OCI-LY1 (cell line): ENCODE data around the gene RNF157.

Experiments
- H2AFZ ChIP-seq: fragments of 200-600 bp; sonication (generic), shearing (Covaris generic); 2 replicates; pipeline ENCODE4 v1.6.0; 2014; ENCODE audit warnings: antibody characterized with exemption, mild to moderate bottlenecking, low read length
- H3F3A ChIP-seq: fragments of 200-600 bp; sonication (generic), shearing (Covaris generic); 2 replicates; pipeline ENCODE4 v1.6.0; 2014; ENCODE audit warnings: mild to moderate bottlenecking, antibody characterized with exemption, low read length, moderate library complexity; ENCODE audit not compliant: insufficient read depth
- H3K27ac ChIP-seq: fragments of 200-600 bp; sonication (generic); 2 replicates; pipeline ENCODE4 v1.5.1; 2014; ENCODE audit warnings: low read length, mixed run types, mild to moderate bottlenecking, low read depth; ENCODE audit not compliant: poor library complexity, severe bottlenecking
- H3K27me3 ChIP-seq: fragments of 200-600 bp; sonication (generic); 2 replicates; pipeline ENCODE4 v1.6.0; 2014; ENCODE audit warnings: antibody characterized with exemption, mild to moderate bottlenecking, low read length, moderate library complexity; ENCODE audit not compliant: insufficient read depth
- H3K36me3 ChIP-seq: fragments of 200-600 bp; sonication (generic); 2 replicates; pipeline ENCODE4 v1.6.1; 2014; ENCODE audit warnings: mild to moderate bottlenecking, antibody characterized with exemption, low read length, moderate library complexity, mixed read lengths; ENCODE audit not compliant: insufficient read depth
- H3K4me1 ChIP-seq: fragments of 200-600 bp; sonication (generic); 2 replicates; pipeline ENCODE4 v1.5.1; 2014; ENCODE audit warnings: mild to moderate bottlenecking, low read length, moderate library complexity; ENCODE audit not compliant: insufficient read depth, severe bottlenecking
- H3K4me2 ChIP-seq: fragments of 200-600 bp; sonication (generic), shearing (Covaris generic); 2 replicates; pipeline ENCODE4 v1.6.1; 2014; ENCODE audit warnings: low read length
- H3K4me3 ChIP-seq: fragments of 200-600 bp; sonication (generic); 2 replicates; pipeline ENCODE4 v1.5.1; 2014; ENCODE audit warnings: low read length, low read depth, mild to moderate bottlenecking, mixed read lengths; ENCODE audit not compliant: poor library complexity, severe bottlenecking
- H3K79me2 ChIP-seq: fragments of 200-600 bp; shearing (Covaris generic); 2 replicates; pipeline ENCODE4 v1.6.1; 2016; ENCODE audit warnings: mixed run types, low read length, mixed read lengths; ENCODE audit not compliant: insufficient read depth
- H3K9ac ChIP-seq: fragments of 200-600 bp; sonication (generic), shearing (Covaris generic); 2 replicates; pipeline ENCODE4 v1.6.1; 2014; ENCODE audit warnings: mild to moderate bottlenecking, low read length, mixed read lengths
- H3K9me2 ChIP-seq: fragments of 200-600 bp; sonication (generic), shearing (Covaris generic); 2 replicates; pipeline ENCODE4 v1.6.1; 2014; ENCODE audit warnings: low read depth, mild to moderate bottlenecking, low read length, mixed read lengths
- H3K9me3 ChIP-seq: fragments of 200-600 bp; shearing (Covaris generic); 2 replicates; pipeline ENCODE4 v1.6.1; 2014; ENCODE audit warnings: low read length, mixed read lengths
- H4K20me1 ChIP-seq: fragments of 200-600 bp; sonication (generic), shearing (Covaris generic); 2 replicates; pipeline ENCODE4 v1.6.0; 2016; ENCODE audit warnings: mild to moderate bottlenecking, low read length; ENCODE audit not compliant: insufficient read depth
- EZH2 ChIP-seq: fragments of 200-600 bp; sonication (generic), shearing (Covaris generic); IDR thresholded peaks from 2 replicates; pipeline ENCODE4 v1.8.0; 2017; ENCODE audit warnings: borderline replicate concordance, mixed run types, mild to moderate bottlenecking, antibody characterized with exemption, low read length, moderate library complexity, mixed read lengths
- TF ChIP-seq, protein P1 (sequence below): fragments of 200-600 bp; sonication (generic), shearing (Covaris generic); IDR thresholded peaks from 2 replicates; pipeline ENCODE4 v1.5.1; 2017; ENCODE audit warnings: mild to moderate bottlenecking, antibody characterized with exemption, low read length, moderate library complexity, mixed read lengths

The RNF157 gene

DNA sequence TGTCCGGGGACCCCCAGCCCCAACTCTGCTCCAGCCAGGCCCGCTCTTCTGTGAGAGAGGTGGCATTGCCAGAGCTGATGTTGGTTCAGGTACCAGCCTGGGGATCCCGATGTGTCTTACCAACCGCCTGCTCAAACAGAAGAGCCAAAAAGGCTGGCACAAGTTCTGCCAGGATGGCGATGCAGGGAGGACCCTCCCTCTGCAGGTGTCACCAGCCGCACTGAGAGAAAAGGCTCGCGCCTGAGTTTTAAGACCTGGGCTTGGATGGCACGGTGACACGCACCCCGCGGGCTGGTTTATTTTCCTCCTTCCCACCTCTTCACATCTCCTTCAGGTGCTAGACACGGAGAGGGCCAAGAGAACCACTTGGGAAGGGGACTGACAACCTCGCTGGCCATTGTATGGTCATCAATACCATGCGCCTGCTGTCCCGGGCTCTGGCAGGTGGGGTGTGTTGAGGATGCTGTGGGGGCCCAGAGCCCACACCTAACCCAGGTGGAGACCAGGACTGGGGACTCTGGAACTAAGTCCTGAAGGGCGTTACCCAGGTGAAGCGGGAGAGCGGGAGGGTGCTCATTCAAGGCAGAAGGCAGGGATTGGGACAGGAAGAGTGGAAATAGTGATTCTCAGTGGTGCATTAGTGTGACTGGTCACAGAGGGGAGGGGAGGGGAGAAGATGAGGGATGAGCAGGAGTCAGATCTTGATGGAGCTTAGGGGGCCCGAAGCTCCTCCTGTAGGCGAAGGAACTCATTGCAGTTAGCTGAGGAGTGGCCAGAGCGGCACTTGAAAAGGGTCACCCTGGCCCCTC is 115.5 kb downstream of the RNF157 start:
- TF ChIP-seq, protein P1, sequence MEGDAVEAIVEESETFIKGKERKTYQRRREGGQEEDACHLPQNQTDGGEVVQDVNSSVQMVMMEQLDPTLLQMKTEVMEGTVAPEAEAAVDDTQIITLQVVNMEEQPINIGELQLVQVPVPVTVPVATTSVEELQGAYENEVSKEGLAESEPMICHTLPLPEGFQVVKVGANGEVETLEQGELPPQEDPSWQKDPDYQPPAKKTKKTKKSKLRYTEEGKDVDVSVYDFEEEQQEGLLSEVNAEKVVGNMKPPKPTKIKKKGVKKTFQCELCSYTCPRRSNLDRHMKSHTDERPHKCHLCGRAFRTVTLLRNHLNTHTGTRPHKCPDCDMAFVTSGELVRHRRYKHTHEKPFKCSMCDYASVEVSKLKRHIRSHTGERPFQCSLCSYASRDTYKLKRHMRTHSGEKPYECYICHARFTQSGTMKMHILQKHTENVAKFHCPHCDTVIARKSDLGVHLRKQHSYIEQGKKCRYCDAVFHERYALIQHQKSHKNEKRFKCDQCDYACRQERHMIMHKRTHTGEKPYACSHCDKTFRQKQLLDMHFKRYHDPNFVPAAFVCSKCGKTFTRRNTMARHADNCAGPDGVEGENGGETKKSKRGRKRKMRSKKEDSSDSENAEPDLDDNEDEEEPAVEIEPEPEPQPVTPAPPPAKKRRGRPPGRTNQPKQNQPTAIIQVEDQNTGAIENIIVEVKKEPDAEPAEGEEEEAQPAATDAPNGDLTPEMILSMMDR = peak; percentile 29
- no peak for TF ChIP-seq EZH2
- no peak overlapping the region for H3K4me3 ChIP-seq
- no peak overlapping the region for H3K4me2 ChIP-seq
- H2AFZ ChIP-seq = no peak overlapping the region
- H3K9me2 ChIP-seq = no peaks in the 10 kb centered on the region
- no peaks in the 10 kb centered on the region for H3K79me2 ChIP-seq
- no peaks in the 10 kb centered on the region for H3F3A ChIP-seq
- H3K9ac ChIP-seq = no peak overlapping the region
- no peaks in the 10 kb centered on the region for H3K36me3 ChIP-seq
- no peaks in the 10 kb centered on the region for H4K20me1 ChIP-seq
- H3K4me1 ChIP-seq = peaks cover 7% of the 10 kb centered on the region
- H3K27me3 ChIP-seq = peaks cover 13% of the 10 kb centered on the region; the same call in 1 of the 2 replicates
- no peaks in the 10 kb centered on the region for H3K9me3 ChIP-seq
- H3K27ac ChIP-seq = no peak overlapping the region

DNA sequence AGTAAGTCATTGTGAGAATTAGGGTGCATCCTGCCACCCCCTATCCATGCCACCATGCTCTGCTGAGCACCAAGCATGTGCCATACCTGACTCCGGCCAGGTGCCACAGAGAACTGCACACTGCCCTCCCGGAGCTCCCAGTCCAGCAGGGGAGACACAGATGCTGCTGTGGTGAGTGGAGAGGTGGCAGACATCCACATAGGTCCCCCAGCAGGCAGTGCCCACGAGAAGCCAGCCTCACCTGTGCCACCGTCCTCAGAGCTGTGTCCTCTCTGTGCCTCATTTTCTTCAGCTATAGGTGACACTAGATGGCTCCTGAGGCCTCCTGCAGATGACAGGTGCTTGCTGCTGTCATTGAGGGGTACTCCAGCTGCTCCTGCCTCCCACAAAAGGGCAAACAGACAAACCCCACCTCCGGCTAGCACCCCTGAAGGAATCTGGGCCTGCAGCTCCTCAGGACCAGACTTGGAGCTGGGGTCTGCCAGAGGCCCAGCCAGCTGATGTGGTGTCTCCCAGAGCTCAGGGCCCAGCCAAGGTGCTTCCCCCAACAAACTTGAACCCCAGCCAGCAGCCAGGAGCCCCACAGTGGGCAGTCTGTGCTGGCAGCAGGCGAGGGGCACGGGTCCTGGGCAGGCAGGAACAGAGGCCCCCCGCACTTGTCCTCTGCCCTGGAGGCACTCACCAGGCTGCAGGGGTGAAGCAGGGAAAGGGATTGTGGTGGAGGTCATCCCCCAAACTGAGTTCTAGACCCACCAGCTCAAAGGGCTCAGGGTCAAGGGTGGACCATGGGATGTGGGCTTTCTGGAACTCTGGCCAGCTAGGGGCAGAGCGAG is 116.3 kb downstream of the RNF157 start:
- Histone ChIP-seq H3K27me3 (peaks cover 13% of the 10 kb centered on the region; the same call in 1 of the 2 replicates), H4K20me1 (no peaks in the 10 kb centered on the region), H3K9ac (no peak overlapping the region), H3K36me3 (no peaks in the 10 kb centered on the region), H3K4me3 (no peak overlapping the region), H3K9me2 (no peaks in the 10 kb centered on the region), H3K9me3 (no peaks in the 10 kb centered on the region), H3K4me2 (no peak overlapping the region), H3K4me1 (peaks cover 7% of the 10 kb centered on the region), H2AFZ (no peak overlapping the region), H3K79me2 (no peaks in the 10 kb centered on the region), H3F3A (no peaks in the 10 kb centered on the region), H3K27ac (no peak overlapping the region)
- no peak for TF ChIP-seq EZH2
- TF ChIP-seq, protein P1 = peak; percentile 20; the same call in 1 of the 2 replicates

DNA sequence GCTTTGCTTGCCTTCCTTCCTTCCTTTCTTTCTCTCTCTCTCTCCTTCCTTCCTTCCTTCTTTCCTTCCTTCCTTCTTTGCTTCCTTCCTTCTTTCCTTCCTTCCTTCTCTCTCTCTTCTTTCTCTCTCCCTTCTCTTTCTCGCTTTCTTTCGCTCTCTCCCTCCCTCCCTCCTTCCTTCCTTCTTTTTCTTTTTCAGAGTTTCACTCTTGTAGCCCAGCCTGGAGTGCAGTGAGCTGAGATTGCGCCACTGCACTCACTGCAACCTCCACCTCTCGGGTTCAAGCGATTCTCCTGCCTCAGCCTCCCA is 117.1 kb downstream of the RNF157 start:
- no peaks in the 10 kb centered on the region for H3K36me3 ChIP-seq
- no peak overlapping the region for H3K4me2 ChIP-seq
- no peaks in the 10 kb centered on the region for H4K20me1 ChIP-seq
- H3K9ac ChIP-seq = no peak overlapping the region
- no peaks in the 10 kb centered on the region for H3K79me2 ChIP-seq
- TF ChIP-seq, protein P1 = no peak
- no peak for TF ChIP-seq EZH2
- H3K9me3 ChIP-seq = no peaks in the 10 kb centered on the region
- H3F3A ChIP-seq = no peaks in the 10 kb centered on the region
- no peak overlapping the region for H2AFZ ChIP-seq
- peaks cover 8% of the 10 kb centered on the region; the same call in 1 of the 2 replicates for H3K27me3 ChIP-seq
- H3K9me2 ChIP-seq = no peaks in the 10 kb centered on the region
- H3K4me3 ChIP-seq = no peak overlapping the region
- H3K4me1 ChIP-seq = peaks cover 7% of the 10 kb centered on the region
- no peak overlapping the region for H3K27ac ChIP-seq
